ENCODE results near the gene PEX14. TPM values are rescaled to one million over a fixed set of nuclear protein-coding genes. Genes with fewer than 3 reads are reported as not detected.

Gene PEX14
- total and polyA plus RNA-seq, 10 of the 15 experiments (the other 5 are each of a cell fraction or from before 2014, with no cell fraction given) = 1.4 to 23.2 (median 12.0) TPM

- H4K20me1 ChIP-seq (ENCODE audit: control insufficient read depth, insufficient read depth) = no peaks in the 10 kb centered on the region
- H3K27ac ChIP-seq (ENCODE audit: control insufficient read depth, insufficient read depth) = no peak overlapping the region
- POLR2A ChIA-PET = no interaction called here
- no peak overlapping the region for H3K9ac ChIP-seq (ENCODE audit: control insufficient read depth, insufficient read depth, low read length)
- no peaks in the 10 kb centered on the region for H3K9me3 ChIP-seq (replicated peaks; ENCODE audit: control insufficient read depth, insufficient read depth, low read length)
- no peak overlapping the region for H2AFZ ChIP-seq (ENCODE audit: control insufficient read depth, low read depth, low read length)
- in situ Hi-C loops (cut with MboI) (no loop called here), intact Hi-C loops (cut with micrococcal nuclease; ENCODE audit: unreplicated experiment) (no loop called here)
- no peak overlapping the region for H3K4me2 ChIP-seq (ENCODE audit: control insufficient read depth, insufficient read depth)
- ATAC-seq (no peak), FAIRE-seq (no peak), DNase-seq (ENCODE audit: low read depth, low spot score) (no peak)
- no TSS peak for BruUV-seq (replicated peaks)
- no peak for TF ChIP-seq ZZZ3 (IDR thresholded peaks at IDR 0.05; ENCODE audit: control insufficient read depth, insufficient read length, low read depth)
- 50% methylated on average over 2 of the region's 2 CpGs for WGBS (ENCODE audit: insufficient coverage, insufficient replicate concordance, low lambda C conversion rate, missing lambda C conversion rate)
- CTCF ChIA-PET = no interaction called here
- H3K4me1 ChIP-seq (ENCODE audit: control insufficient read depth, insufficient read depth, low read length) = no peaks in the 10 kb centered on the region
- H3K79me2 ChIP-seq (ENCODE audit: control insufficient read depth, insufficient read depth, low read length) = no peaks in the 10 kb centered on the region
- H3K36me3 ChIP-seq (ENCODE audit: control insufficient read depth in 2 of 2, insufficient read depth in 2 of 2, low read length in 1 of 2) = peaks cover 2 to 4% of the 10 kb centered on the region in 2 experiments; a peak in 3 of 4 replicates
- RAD21 ChIA-PET (ENCODE audit: unreplicated experiment) = no interaction called here
- H3K4me3 ChIP-seq = no peak overlapping the region
- no peaks in the 10 kb centered on the region for H3K27me3 ChIP-seq (replicated peaks in 1 of 2; ENCODE audit: control insufficient read depth in 2 of 2, insufficient read depth in 2 of 2, low read length in 1 of 2)
- SMC1A ChIA-PET (ENCODE audit: uncharacterized antibody, unreplicated experiment) = no interaction called here
Measured at GRCh38 chr1:10544239-10544638, 69.5 kb downstream of the PEX14 start.

GRCh38 chr1:10546896-10547295, 72.1 kb downstream of the PEX14 start:
- ChIA-PET RAD21 (ENCODE audit: unreplicated experiment) (no interaction called here), CTCF (no interaction called here), SMC1A (ENCODE audit: uncharacterized antibody, unreplicated experiment) (no interaction called here), POLR2A (no interaction called here)
- no peaks in the 10 kb centered on the region for H3K9me3 ChIP-seq (replicated peaks; ENCODE audit: control insufficient read depth, insufficient read depth, low read length)
- intact Hi-C loops (cut with micrococcal nuclease; ENCODE audit: unreplicated experiment) (no loop called here), in situ Hi-C loops (cut with MboI) (no loop called here)
- no peaks in the 10 kb centered on the region for H3K27me3 ChIP-seq (replicated peaks in 1 of 2; ENCODE audit: control insufficient read depth in 2 of 2, insufficient read depth in 2 of 2, low read length in 1 of 2)
- FAIRE-seq = no peak
- peaks cover 0 to 4% of the 10 kb centered on the region in 2 experiments; a peak in 2 of 4 replicates for H3K36me3 ChIP-seq (ENCODE audit: control insufficient read depth in 2 of 2, insufficient read depth in 2 of 2, low read length in 1 of 2)
- 100% methylated on average over 1 of the region's 1 CpG for WGBS (ENCODE audit: insufficient coverage, insufficient replicate concordance, low lambda C conversion rate, missing lambda C conversion rate)
- H3K4me1 ChIP-seq (ENCODE audit: control insufficient read depth, insufficient read depth, low read length) = no peaks in the 10 kb centered on the region
- H3K27ac ChIP-seq (ENCODE audit: control insufficient read depth, insufficient read depth) = no peak overlapping the region
- no peak for DNase-seq (ENCODE audit: low read depth, low spot score)
- H3K9ac ChIP-seq (ENCODE audit: control insufficient read depth, insufficient read depth, low read length) = no peak overlapping the region
- no peak overlapping the region for H2AFZ ChIP-seq (ENCODE audit: control insufficient read depth, low read depth, low read length)
- H3K4me3 ChIP-seq = no peak overlapping the region
- no TSS peak for BruUV-seq (replicated peaks)
- no peaks in the 10 kb centered on the region for H3K79me2 ChIP-seq (ENCODE audit: control insufficient read depth, insufficient read depth, low read length)
- no peak for ATAC-seq
- H4K20me1 ChIP-seq (ENCODE audit: control insufficient read depth, insufficient read depth) = no peaks in the 10 kb centered on the region
- H3K4me2 ChIP-seq (ENCODE audit: control insufficient read depth, insufficient read depth) = no peak overlapping the region
- TF ChIP-seq WRNIP1 (IDR thresholded peaks at IDR 0.05; ENCODE audit: borderline replicate concordance, low read depth, low read length) (no peak), NRF1 (conservative IDR thresholded peaks at IDR 0.05; ENCODE audit: low read depth, low read length) (no peak), HDAC2 (IDR thresholded peaks at IDR 0.05) (no peak), CHD2 (IDR thresholded peaks at IDR 0.05; ENCODE audit: borderline replicate concordance, low read depth, low read length) (no peak), EP300 (IDR thresholded peaks at IDR 0.05; ENCODE audit: borderline replicate concordance in 1 of 2, control insufficient read depth in 1 of 2, low read depth in 2 of 2, low read length in 2 of 2) (no peak)
